Vagina (tissue), 2 donors: Measurements from ENCODE around the gene PRRT3. TPM values are rescaled to one million over a fixed set of nuclear protein-coding genes. Genes with fewer than 3 reads are reported as not detected.

Experiments used
- DNase-seq, 2 donors: peaks; one replicate each; pipeline ENCODE4 v3.0.0-alpha.2; 2017; ENCODE audit errors: extremely low spot score in 2 of 2
- H3K27ac ChIP-seq: fragments of 200-600 bp; sonication (generic); one replicate; pipeline ENCODE4 v1.5.1; 2019
- H3K27me3 ChIP-seq: fragments of 200-600 bp; sonication (generic); one replicate; pipeline ENCODE4 v1.5.1; 2019
- H3K36me3 ChIP-seq, 2 donors: fragments of 200-600 bp; sonication (generic); one replicate each; pipeline ENCODE4 v1.5.1; 2017 to 2019
- H3K4me1 ChIP-seq: fragments of 200-600 bp; sonication (generic); one replicate; pipeline ENCODE4 v1.5.1; 2019
- H3K4me3 ChIP-seq, 2 donors: fragments of 200-600 bp; sonication (generic); 1 replicate in 1 of 2; 2 replicates in 1 of 2; pipeline ENCODE4 v1.5.1; 2016 to 2019
- H3K9me3 ChIP-seq: fragments of 200-600 bp; sonication (generic); one replicate; pipeline ENCODE4 v1.5.1; 2019
- CTCF ChIP-seq, 3 experiments: fragments of 450-650 bp in 2 of 3; fragments of 200-600 bp in 1 of 3; sonication (generic) in 1 of 3; IDR thresholded peaks; one replicate each; pipeline ENCODE4 v1.5.1; 2017 to 2019; ENCODE audit warnings: antibody characterized with exemption in 3 of 3, mild to moderate bottlenecking in 2 of 3, moderate library complexity in 2 of 3
- POLR2A ChIP-seq, 2 donors: fragments of 450-650 bp; IDR thresholded peaks; one replicate each; pipeline ENCODE4 v1.6.1; 2017; ENCODE audit warnings: antibody characterized with exemption in 2 of 2, mild to moderate bottlenecking in 2 of 2, moderate library complexity in 2 of 2
- POLR2AphosphoS5 ChIP-seq, 2 donors: sonication (generic); formaldehyde crosslinking; IDR thresholded peaks; one replicate each; pipeline ENCODE4 v1.9.0; 2017; ENCODE audit warnings: antibody characterized with exemption in 2 of 2, mild to moderate bottlenecking in 2 of 2, low read depth in 1 of 2; ENCODE audit not compliant: insufficient read depth in 1 of 2
- intact Hi-C: fragments of 100-400 bp; cut with DNase I; formaldehyde crosslinking; loops from one replicate; pipeline ENCODE4 v1.15.1; 2023
- total RNA-seq: library from RNA; depleted of rRNA; stranded (reverse); fragments of >200 nt; gene quantifications from one replicate; pipeline ENCODE4 v1.2.3, GENCODE V29; 2016

Gene PRRT3
- total RNA-seq, 1 donor from 2014 or later, result 1.7 TPM

GRCh38 chr3:9918261-9919038 lies 33.8 kb downstream of the PRRT3 start:
- H3K4me1 ChIP-seq, result peaks cover 46% of the 10 kb centered on the region
- intact Hi-C loops, result loop anchor here (5.0 to 10.0 kb wide), 2 partner anchors 56 to 184 kb away; partner anchors contain the start of gene BRPF1
- TF ChIP-seq POLR2A (IDR thresholded peaks at IDR 0.05), result no peak
- TF ChIP-seq CTCF (IDR thresholded peaks at IDR 0.05), result no peak
- TF ChIP-seq POLR2AphosphoS5 (IDR thresholded peaks at IDR 0.05; ENCODE audit: insufficient read depth in 1 of 2, low read depth in 1 of 2), result no peak

GRCh38 chr3:9917820-9918219 lies 34.4 kb downstream of the PRRT3 start:
- intact Hi-C loops, result loop anchor here (2.0 to 10.0 kb wide), 3 partner anchors 15 to 183 kb away; partner anchors contain the start of genes BRPF1 and CRELD1
- H3K36me3 ChIP-seq, result peaks cover 0 to 7% of the 10 kb centered on the region in 2 donors
- peaks cover 52% of the 10 kb centered on the region for H3K4me1 ChIP-seq
- TF ChIP-seq CTCF (IDR thresholded peaks at IDR 0.05) (no peak), POLR2A (IDR thresholded peaks at IDR 0.05) (no peak), POLR2AphosphoS5 (IDR thresholded peaks at IDR 0.05; ENCODE audit: insufficient read depth in 1 of 2, low read depth in 1 of 2) (no peak)
- peak overlapping the region; percentile 90 for H3K27ac ChIP-seq
- H3K4me3 ChIP-seq, result peak overlapping the region; percentile 58 to 76
- H3K9me3 ChIP-seq, result no peaks in the 10 kb centered on the region
- no peaks in the 10 kb centered on the region for H3K27me3 ChIP-seq
- DNase-seq, result no peak

More at GRCh38 chr3:9918261-9919038, 33.8 kb downstream of the PRRT3 start:
- DNase-seq, result no peak
- no peaks in the 10 kb centered on the region for H3K9me3 ChIP-seq
- peaks cover 0 to 7% of the 10 kb centered on the region in 2 donors for H3K36me3 ChIP-seq
- H3K27ac ChIP-seq, result peak overlapping the region; percentile 90
- H3K27me3 ChIP-seq, result no peaks in the 10 kb centered on the region
- no peak overlapping the region for H3K4me3 ChIP-seq

GRCh38 chr3:9916734-9917680 lies 35.2 kb downstream of the PRRT3 start, which contains the start of gene IL17RC:
Gene IL17RC (plus strand): TSS chr3:9917098. CDS start chr3:9917316, 218 bp downstream.
- Histone ChIP-seq H3K27ac (peak within 1 kb of the TSS; percentile 90), H3K9me3 (no peaks in the 10 kb centered on the region), H3K36me3 (peaks cover 0 to 7% of the 10 kb centered on the region in 2 donors), H3K4me1 (peaks cover 61% of the 10 kb centered on the region), H3K27me3 (no peaks in the 10 kb centered on the region), H3K4me3 (peak within 1 kb of the TSS; percentile 58 to 76)
- intact Hi-C loops, result loop anchor here (2.0 to 10.0 kb wide), 3 partner anchors 16 to 182 kb away; partner anchors contain the start of genes BRPF1 and CRELD1
- DNase-seq, result peak; percentile 98
- peak in 1 of 2 donors; percentile 71 for TF ChIP-seq POLR2A (IDR thresholded peaks at IDR 0.05)
- peak; percentile 85 to 96 for TF ChIP-seq POLR2AphosphoS5 (IDR thresholded peaks at IDR 0.05; ENCODE audit: insufficient read depth in 1 of 2, low read depth in 1 of 2)
- TF ChIP-seq CTCF (IDR thresholded peaks at IDR 0.05), result peak in 1 of 3 experiments; percentile 5

- DNase-seq, result no peak
- intact Hi-C loops, result loop anchor here (2.0 to 10.0 kb wide), 3 partner anchors 16 to 182 kb away; partner anchors contain the start of genes BRPF1 and CRELD1
- H3K4me1 ChIP-seq, result peaks cover 61% of the 10 kb centered on the region
- no peaks in the 10 kb centered on the region for H3K27me3 ChIP-seq
- peaks cover 0 to 7% of the 10 kb centered on the region in 2 donors for H3K36me3 ChIP-seq
- peak overlapping the region; percentile 90 for H3K27ac ChIP-seq
- no peaks in the 10 kb centered on the region for H3K9me3 ChIP-seq
- peak overlapping the region; percentile 58 to 76 for H3K4me3 ChIP-seq
- TF ChIP-seq POLR2A (IDR thresholded peaks at IDR 0.05) (no peak), CTCF (IDR thresholded peaks at IDR 0.05) (no peak), POLR2AphosphoS5 (IDR thresholded peaks at IDR 0.05; ENCODE audit: insufficient read depth in 1 of 2, low read depth in 1 of 2) (no peak)
Measured at GRCh38 chr3:9916346-9916733, 35.9 kb downstream of the PRRT3 start.
